Activated T-cell treated with anti-CD3 and anti-CD28 coated beads for 24 hours (primary cell): ENCODE data around the gene MIER1.

Experiments
- DNase-seq: peaks from one replicate; pipeline ENCODE4 v3.0.0-alpha.2; 2020; ENCODE audit warnings: low read depth

The MIER1 gene

DNA sequence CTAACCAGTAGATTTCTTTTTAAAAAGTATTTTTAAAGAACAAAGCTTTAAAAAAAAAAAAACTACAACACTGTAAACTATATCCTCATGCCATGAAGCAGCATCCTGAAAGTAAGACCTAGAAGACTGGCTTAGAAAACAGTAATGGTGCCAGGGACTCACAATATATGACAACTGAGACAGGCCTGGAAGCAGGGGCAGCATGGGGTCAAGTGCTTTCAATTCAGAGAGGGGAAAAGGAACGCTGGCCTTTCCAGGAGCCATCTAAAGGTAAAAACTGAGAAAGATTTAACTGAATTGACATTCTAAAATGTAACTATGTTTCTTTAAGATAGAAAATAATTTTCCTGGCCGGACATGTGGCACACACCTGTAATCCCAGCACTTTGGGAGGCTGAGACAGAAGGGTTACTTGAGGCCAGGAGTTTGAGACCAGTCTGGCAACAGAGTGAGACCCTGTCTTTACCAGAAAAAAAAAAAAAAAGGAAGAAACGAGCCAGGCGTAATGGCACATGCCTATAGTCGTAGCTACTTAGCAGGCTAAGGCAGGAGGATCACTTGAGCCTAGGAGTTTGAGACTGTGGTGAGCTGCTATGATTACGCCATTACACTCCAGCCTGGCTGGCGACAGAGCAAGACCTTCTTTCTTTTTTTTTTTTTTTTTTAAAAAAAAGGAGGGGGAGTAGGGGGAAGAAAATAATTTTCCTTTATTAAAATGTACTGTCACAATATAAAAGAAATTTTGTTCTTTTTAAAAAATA lies 75.0 kb downstream of the MIER1 start:
- no peak for DNase-seq

DNA sequence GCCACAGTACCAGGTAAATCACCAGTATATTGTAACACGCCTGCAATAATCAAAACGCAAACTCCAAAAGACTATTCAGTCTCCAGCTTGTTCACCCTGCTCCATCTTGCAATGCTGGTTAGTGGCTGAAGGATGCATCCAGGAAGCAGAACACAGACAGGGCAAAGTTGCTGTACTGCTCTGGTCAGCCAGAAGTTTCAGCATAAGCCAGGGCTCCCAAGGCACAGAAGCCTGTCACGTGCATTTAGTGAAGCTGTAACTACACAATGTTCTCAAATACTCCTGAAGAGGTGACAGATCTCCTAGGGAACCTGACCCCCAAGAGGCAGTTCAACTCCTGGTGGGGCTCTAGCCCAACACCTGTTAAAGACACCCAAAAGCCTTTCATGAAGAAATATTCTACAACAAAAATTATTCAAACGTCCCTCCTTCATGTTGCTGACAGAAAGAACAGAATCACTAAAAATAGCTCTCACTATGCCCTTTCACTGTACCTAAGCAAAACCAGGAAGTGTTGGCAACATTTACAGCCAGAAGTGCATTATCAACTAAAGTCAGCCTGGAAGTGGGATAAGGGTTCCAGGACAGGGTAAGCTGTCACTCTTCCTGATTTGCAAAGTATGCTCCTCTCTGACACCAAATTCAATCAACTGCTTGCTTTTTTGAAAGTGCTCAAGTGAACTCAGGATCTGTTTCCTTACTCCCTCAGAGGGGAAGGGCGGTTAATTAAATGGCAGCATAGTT lies 77.1 kb downstream of the MIER1 start:
- DNase-seq = no peak

DNA sequence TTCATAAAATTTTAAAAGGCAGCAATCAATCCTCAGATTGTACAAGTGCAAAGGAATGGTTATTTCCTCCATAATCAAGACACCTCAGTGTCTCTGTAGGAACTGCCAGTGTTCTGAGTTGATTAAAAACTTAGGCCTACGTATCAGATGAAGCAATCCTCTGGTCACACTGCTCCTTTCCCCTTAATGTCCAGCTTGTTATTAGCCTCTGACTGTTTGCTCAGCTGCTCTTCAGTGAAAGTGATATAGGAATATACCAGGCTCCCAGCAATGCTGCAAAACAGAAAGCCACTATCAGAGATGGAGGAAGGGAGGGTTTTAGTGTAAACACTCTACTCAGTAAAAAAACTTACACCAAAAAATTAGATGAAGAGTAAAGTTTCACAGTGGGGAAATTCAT lies 79.4 kb downstream of the MIER1 start:
- DNase-seq = no peak

DNA sequence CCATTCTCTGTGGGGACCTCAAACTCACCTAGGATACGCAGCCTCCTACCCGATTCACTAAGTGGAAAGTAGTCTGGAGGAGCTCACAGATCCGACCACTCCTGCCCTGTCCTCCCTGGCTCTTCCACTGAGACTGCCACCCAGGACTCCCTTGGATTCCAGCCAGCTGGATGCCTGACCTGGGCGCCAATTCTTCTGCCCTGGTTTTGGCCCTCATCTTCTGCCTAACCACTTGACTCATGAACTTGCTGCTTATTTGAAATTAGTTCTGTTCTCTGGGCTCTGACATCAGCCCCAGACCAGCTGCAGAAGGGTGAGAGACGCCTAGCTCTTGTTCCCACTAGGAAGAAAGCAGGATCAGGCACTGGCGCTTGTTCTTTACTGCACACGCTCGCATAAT lies 80.3 kb downstream of the MIER1 start:
- DNase-seq = no peak

DNA sequence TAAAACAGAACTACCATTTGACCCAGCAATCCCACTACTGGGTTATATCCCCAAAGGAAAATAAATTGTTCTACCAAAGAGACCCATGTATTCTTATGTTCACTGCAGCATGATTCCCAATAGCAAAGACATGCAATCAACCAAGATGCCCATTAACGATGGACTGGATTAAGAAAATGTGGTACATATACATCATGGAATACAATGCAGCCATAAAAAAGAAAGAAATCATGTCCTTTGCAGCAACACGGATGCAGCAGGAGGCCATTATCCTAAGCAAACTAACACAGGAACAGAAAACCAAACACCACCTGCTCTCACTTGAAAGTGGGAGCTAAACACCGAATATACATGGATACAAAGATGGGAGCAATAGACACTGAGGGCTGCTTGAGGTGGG lies 85.0 kb downstream of the MIER1 start:
- no peak for DNase-seq

DNA sequence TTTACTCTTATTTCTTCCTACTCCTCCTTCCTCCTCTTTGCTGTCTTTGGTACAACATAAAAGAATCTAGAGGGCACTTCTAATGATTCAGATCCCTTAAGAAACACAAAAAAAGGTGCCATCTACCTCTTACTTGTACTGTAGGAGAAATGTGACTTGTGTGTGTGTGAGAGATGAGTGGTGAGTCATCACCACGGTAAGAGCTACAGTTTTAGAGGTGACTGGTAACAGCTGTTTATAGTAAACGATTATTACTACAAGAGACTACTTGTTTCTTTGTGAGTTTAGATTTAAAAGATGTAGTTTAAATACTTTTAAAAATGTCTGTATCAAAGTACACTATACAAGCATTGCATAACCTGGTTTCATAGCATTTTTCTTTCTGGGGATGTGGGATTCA lies 88.8 kb downstream of the MIER1 start:
- no peak for DNase-seq

DNA sequence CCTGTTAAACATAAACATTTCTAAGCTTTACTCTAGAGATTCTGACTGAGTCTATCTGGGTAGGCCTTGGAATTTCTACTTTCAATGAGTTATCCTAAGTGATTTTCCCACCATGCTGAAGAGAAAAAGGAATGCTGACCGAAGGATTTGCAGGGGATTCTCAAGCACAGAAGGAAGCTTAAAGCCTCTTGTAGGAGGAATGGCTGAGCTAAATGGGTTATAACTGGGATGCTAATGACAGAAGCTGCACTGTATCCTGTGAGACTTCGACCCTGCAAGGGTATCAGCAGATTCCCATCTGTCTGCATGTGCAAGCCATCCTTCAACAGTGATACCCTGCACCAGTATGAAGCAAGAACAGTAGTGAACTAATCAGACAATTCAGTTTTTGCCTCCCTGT lies 93.8 kb downstream of the MIER1 start:
- no peak for DNase-seq

DNA sequence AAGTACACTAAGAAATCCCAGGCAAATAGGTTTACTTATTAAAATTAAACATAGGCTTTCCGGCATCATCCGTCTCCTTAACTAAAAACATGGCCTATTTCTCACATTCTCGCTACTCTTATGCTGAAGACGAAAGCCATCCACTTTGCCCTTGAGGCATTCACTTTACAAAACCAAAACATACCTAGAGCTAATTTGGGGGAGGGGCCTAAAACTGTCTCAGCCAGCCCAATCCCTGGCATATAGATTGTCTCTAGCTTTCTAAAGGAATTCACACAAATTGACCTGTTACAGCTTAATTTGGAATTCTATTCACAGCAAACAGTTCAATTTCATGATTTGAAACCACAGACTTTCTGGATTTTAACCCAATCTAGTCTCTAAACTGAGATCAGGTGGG lies 94.3 kb downstream of the MIER1 start:
- DNase-seq = no peak

DNA sequence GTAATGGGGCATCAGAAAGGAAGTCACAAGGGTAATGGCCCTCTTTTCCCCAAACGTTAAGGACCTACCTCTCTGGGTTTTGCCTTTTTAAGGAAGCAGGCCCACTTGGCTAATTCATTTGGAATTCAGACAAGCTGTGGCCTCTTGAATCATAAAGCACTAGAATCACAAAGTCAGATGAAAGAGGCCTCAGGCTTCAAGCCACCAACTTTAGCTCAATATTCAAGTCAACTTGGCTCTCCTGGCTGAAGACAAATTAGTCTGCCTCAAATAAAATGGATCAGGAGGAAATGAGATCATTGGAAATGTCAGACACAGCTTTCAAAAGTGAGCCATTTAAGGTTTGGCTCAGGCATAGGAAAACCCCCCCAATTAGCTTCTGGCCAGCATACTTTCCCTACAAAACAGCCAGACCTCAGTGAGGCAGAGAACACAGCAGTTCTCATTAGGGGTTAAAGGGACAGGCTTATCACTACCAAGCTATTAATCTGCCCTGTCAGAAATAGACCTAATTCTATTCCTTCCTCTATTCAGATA lies 94.9 kb downstream of the MIER1 start:
- no peak for DNase-seq

DNA sequence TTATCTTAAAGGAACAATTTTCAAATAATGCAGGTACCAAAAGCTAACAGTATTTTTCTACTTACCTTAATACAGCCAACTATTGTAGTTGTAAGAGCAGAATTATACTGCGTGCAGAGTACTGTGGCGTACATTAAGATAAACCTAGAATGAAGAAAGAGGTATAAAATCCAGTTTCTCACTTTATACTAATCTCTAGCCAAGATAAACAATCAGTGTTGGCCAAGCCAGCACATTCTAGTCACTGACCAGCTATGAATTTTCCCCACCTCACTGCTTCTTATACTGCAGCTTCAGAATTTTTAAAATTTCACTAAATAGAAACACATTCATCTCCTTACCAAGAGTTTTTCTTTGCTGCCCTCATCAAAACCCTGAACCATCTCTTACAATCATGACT lies 95.5 kb downstream of the MIER1 start:
- DNase-seq = no peak

DNA sequence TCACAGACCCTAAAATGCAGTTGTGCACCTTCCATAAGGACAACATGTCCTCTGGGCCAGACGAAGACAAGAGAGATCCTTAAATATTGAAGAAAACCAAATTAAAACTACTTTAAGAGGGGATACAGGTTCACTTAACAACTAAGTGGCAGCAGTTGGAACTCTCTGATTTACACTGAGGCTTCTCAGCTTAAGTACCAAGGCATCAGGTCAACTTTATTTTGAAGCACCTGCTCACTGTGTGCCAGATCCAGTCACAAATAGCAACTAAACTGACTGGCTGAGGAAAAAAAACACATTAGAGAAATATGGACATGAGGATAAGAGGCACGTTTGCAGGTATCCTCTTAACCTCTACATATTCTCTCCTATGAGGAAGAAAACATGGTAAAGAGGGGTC lies 96.0 kb downstream of the MIER1 start:
- no peak for DNase-seq

DNA sequence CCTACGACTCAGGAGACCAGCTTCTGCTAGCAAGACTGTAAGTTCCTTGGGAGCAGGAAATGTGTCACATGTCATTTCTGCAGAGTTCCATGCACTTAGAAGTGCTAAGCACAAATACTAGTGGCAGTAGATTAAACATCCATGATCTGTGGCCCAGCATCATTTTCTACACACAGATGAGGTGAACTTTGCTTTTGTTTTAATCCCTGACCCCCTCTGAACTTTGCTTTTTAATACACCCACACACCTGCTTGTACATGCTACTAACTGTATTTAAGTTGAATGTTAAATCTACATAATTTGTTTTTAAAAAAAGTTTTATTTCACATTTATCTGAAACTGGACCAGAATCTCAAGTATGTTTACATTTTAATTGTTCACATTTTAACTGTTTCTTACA lies 104.7 kb downstream of the MIER1 start:
- DNase-seq = no peak

DNA sequence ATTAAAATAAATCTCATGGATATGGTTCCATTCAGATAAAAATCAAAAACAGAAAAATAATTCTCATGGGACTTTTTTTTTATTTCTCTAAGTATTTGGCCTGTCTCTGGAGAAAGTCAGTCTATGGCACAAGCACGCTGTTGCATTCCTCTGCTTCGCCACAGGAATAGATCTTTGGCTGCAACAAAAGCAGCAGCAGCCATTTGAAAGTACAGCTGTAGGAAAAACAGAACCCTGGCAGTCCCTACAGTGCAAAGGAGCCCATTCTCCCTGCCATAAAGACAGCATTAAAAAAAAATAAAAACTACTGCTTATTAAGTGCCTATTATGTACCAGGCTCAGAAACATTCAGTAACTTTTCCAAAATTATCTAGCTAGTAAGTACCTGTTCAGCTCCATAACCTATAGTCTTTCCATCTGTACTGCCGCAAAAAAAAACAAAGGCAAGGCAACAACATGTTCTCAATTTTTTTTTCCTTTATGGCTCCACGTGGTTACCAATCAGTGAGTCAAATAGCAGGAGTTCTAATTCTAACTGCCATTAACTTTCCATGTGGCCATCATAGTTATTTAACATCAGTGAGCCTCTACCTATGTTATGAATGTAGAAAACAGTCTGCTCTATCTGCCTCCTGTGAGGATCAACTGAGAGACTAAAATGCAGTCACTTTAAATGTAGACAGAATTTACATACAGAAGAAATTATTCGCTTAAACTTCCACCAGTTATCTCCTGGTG lies 106.5 kb downstream of the MIER1 start:
- no peak for DNase-seq

DNA sequence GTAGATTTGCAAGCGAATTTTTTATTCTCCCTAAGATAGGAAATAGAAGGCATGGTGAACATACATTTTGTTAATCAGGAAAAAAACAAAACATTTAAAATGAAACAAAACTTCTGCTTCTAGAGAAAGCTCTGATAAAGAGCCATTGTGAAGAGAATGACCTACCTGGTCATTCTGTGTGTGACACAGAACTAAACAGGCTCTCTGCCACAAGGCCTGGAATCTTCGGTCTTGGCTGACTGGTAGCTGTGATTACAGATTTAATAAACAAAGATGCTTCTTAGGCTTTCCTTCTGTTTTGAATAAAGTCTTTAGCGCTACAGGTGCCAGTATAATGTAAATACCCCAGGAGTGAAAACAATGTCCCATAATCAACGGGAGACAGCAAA lies 107.1 kb downstream of the MIER1 start:
- no peak for DNase-seq
